LNCAP (cell line): ENCODE results near the gene STK32C.

ENCODE experiments used
- CTCF ChIP-seq: fragments of 450-650 bp; IDR thresholded peaks from 2 replicates; pipeline ENCODE4 v1.5.1; 2017; ENCODE audit warnings: mild to moderate bottlenecking

The STK32C gene

GRCh38 chr10:132336919-132337407 lies 29.2 kb upstream of the STK32C start:
- no peak for TF ChIP-seq CTCF

- TF ChIP-seq CTCF, result no peak
These were observed 28.5 kb upstream of the STK32C start for GRCh38 chr10:132336064-132336746.

GRCh38 chr10:132335189-132336063 lies 27.7 kb upstream of the STK32C start:
- no peak for TF ChIP-seq CTCF

- no peak for TF ChIP-seq CTCF
These were observed 27.0 kb upstream of the STK32C start for GRCh38 chr10:132334631-132335188.

- TF ChIP-seq CTCF, result no peak
These were observed 25.6 kb upstream of the STK32C start for GRCh38 chr10:132333386-132333785.

- TF ChIP-seq CTCF, result no peak
These were observed 24.6 kb upstream of the STK32C start for GRCh38 chr10:132332433-132332754.

GRCh38 chr10:132331601-132332432 lies 24.1 kb upstream of the STK32C start, which contains the start of gene LRRC27:
LRRC27 (plus strand) TSS chr10:132332193; CDS start chr10:132333525, 1,332 bp downstream.
- TF ChIP-seq CTCF, result no peak
